HG03457 (cell line): ENCODE measurements around the gene FABP2.

Experiments
- ATAC-seq: cut with Tn5 transposase; IDR thresholded peaks from one replicate; pipeline ENCODE4 v1.9.1; 2021; ENCODE audit warnings: moderate number of reproducible peaks; ENCODE audit not compliant: unreplicated experiment

FABP2 gene

GRCh38 chr4:119268466-119268865 lies 53.5 kb downstream of the FABP2 start:
- no peak for ATAC-seq
